BLaER1 (cell line): ENCODE data around the gene FN1.
"Not testable (repeated sequence)": the region's sequence is repeated elsewhere in the genome, so short reads cannot be mapped to it uniquely, and the experiment has no call there.

Experiments used
- H3K27ac ChIP-seq: shearing (Covaris generic); formaldehyde crosslinking; 2 replicates; pipeline ENCODE4 v1.8.1; 2022
- H3K27me3 ChIP-seq: shearing (Covaris generic); formaldehyde crosslinking; 2 replicates; pipeline ENCODE4 v1.8.1; 2022
- H3K36me3 ChIP-seq: shearing (Covaris generic); formaldehyde crosslinking; 2 replicates; pipeline ENCODE4 v1.8.1; 2022
- H3K4me1 ChIP-seq: shearing (Covaris generic); formaldehyde crosslinking; 2 replicates; pipeline ENCODE4 v1.8.1; 2022
- H3K4me2 ChIP-seq: shearing (Covaris generic); formaldehyde crosslinking; 2 replicates; pipeline ENCODE4 v1.8.1; 2022
- H3K4me3 ChIP-seq: shearing (Covaris generic); formaldehyde crosslinking; 2 replicates; pipeline ENCODE4 v1.8.1; 2022
- H3K9ac ChIP-seq: shearing (Covaris generic); formaldehyde crosslinking; 2 replicates; pipeline ENCODE4 v1.8.1; 2022
- H3K9me3 ChIP-seq: shearing (Covaris generic); formaldehyde crosslinking; 2 replicates; pipeline ENCODE4 v1.8.1; 2022
- H4K20me1 ChIP-seq: shearing (Covaris generic); formaldehyde crosslinking; 2 replicates; pipeline ENCODE4 v1.8.1; 2022
- Cebpa-rat ChIP-seq: shearing (Covaris generic); IDR thresholded peaks from 2 replicates; pipeline ENCODE4 v1.8.1; 2022

The FN1 gene

DNA sequence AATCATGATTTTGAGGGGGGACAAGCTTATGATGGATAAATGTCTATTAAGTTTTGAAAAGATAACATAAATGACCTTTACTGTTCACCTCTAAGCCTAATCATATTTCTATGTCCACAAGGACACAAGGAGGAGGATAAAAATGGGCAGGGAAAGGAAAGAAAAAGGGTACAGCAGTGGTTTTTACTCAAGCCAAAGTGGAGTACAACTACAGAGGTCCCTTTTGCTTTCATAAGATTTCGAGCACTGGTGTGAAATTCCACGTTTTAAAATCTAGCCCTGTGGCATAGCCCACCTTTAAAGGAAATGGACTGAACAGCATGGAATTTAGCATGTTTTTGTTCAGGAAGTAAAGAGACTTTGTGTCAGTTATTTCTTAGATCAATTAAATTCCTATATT lies 19.2 kb downstream of the FN1 start:
- Histone ChIP-seq H3K9ac (no peak overlapping the region), H3K36me3 (no peaks in the 10 kb centered on the region), H3K9me3 (no peaks in the 10 kb centered on the region), H3K27ac (no peak overlapping the region), H3K4me3 (no peak overlapping the region), H3K4me1 (no peaks in the 10 kb centered on the region), H3K27me3 (no peaks in the 10 kb centered on the region), H3K4me2 (no peak overlapping the region), H4K20me1 (no peaks in the 10 kb centered on the region)
- TF ChIP-seq Cebpa-rat, result no peak

DNA sequence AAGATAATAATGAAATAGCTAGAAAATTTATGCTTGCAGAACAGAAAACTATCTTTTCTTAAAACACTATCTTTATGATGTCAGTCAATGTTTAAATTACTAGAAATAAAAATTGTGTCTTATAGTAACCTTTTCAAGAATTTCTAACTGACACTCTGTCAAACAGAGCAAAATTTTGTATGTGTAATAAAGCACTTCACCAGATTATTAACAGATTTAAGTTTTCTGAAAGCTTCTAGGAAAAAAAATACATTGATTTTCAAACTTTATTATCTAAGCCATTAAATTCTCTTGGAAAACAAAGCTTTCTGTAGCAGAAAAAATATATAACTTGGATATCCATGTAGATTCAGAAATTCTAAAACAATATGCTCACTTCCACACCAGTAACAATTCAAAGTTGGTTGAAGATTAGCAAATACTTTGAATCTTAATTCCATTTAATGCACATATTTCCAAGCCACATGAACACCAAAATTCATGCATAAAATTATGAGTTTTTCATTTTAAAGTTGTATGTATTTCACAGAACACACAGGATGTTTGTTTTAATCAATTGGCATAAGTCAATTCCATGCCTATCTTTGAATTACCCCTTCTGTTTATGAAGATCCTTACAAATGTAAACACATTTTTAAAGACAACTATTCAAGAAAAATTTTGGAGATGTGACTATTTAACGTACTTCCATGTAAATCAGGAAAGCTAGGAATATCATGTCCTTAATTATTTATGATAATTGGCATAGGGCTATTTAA lies 19.9 kb downstream of the FN1 start:
- H3K27me3 ChIP-seq, result no peaks in the 10 kb centered on the region
- no peak overlapping the region for H3K27ac ChIP-seq
- no peak overlapping the region for H3K9ac ChIP-seq
- H3K4me2 ChIP-seq, result no peak overlapping the region
- no peaks in the 10 kb centered on the region for H3K4me1 ChIP-seq
- H3K36me3 ChIP-seq, result no peaks in the 10 kb centered on the region
- no peaks in the 10 kb centered on the region for H4K20me1 ChIP-seq
- no peak for TF ChIP-seq Cebpa-rat
- H3K9me3 ChIP-seq, result no peaks in the 10 kb centered on the region
- H3K4me3 ChIP-seq, result no peak overlapping the region

DNA sequence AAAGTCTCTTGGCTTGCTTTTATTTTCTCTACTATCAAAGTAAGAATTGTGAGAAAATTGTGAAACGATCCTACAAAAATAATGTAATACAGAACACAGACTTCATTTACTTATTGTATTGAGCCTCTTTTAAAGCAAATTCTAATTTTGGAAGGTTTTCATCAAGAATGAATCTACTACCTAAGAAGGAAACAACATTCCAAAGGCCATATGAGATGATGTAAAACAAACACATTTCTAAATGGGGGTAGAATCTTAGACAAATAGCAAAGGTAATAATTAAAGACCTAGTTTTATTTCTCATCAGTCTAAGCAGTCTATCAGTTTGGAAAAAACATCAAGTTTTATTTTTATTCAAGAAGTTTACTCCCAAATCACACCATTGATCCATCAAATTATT lies 20.6 kb downstream of the FN1 start:
- Histone ChIP-seq H3K4me2 (no peak overlapping the region), H3K4me3 (no peak overlapping the region), H3K9me3 (no peaks in the 10 kb centered on the region), H3K27me3 (no peaks in the 10 kb centered on the region), H3K36me3 (no peaks in the 10 kb centered on the region), H3K4me1 (no peaks in the 10 kb centered on the region), H3K9ac (no peak overlapping the region), H3K27ac (no peak overlapping the region), H4K20me1 (no peaks in the 10 kb centered on the region)
- TF ChIP-seq Cebpa-rat, result no peak

DNA sequence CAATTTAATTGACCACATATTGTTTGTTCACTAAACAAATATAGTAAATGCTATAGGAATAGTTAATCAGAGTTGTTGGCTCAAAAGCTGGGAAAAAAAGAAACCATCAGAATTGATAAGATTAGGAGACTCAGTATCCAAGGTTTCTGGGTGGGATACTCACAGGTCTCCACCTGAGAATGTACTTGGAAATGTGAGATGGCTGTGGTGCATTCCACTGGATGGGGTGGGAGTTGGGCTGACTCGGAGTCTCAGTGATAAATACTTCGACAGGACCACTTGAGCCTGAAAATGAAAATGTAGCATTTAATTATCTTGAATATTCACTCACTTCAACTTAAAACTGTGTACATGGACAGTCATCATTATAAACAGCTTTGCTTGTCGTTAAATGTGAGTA lies 21.2 kb downstream of the FN1 start:
- Histone ChIP-seq H3K4me2 (no peak overlapping the region), H3K27ac (no peak overlapping the region), H4K20me1 (no peaks in the 10 kb centered on the region), H3K4me3 (no peak overlapping the region), H3K9ac (no peak overlapping the region), H3K27me3 (no peaks in the 10 kb centered on the region), H3K9me3 (no peaks in the 10 kb centered on the region), H3K4me1 (no peaks in the 10 kb centered on the region), H3K36me3 (no peaks in the 10 kb centered on the region)
- no peak for TF ChIP-seq Cebpa-rat

DNA sequence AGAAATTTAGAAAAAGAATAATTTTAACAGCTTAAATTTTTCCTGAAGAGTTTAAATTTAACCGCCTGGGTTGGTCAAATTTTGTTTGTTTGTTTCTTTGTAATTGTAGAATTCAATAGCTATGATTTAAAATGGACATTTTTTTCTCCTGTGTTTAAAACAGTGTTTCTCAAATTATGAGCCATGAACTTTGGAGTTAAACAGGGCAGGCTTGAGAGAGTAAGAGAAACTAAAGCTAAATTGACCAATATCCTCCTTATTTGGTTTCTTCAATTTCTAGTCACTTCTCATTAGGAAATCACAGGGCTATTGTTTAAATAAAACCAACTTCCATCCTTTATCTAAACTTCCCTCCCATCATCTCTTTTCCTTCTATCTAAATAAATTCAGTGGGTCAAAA lies 21.9 kb downstream of the FN1 start:
- Histone ChIP-seq H3K36me3 (no peaks in the 10 kb centered on the region), H3K4me2 (no peak overlapping the region), H3K9me3 (no peaks in the 10 kb centered on the region), H3K9ac (no peak overlapping the region), H3K27me3 (no peaks in the 10 kb centered on the region), H3K27ac (no peak overlapping the region), H3K4me3 (no peak overlapping the region), H4K20me1 (no peaks in the 10 kb centered on the region), H3K4me1 (no peaks in the 10 kb centered on the region)
- no peak for TF ChIP-seq Cebpa-rat

DNA sequence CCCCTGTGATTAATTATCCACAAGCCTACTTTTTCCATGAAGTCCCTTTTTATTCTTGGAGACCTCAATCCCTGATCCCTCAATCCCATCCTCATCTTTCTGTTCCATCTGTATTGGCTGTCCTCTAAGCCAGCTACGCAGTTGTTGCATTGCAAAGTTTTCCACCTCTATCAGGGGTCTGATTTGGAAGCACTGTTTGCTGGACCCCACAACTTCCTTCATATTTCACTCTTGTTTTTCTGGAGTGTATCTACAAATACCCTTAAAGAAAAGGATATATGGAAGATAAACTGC lies 22.4 kb downstream of the FN1 start:
- H3K27me3 ChIP-seq, result no peaks in the 10 kb centered on the region
- H3K9ac ChIP-seq, result no peak overlapping the region
- no peak overlapping the region for H3K4me2 ChIP-seq
- no peak for TF ChIP-seq Cebpa-rat
- no peaks in the 10 kb centered on the region for H3K9me3 ChIP-seq
- no peaks in the 10 kb centered on the region for H3K4me1 ChIP-seq
- no peak overlapping the region for H3K4me3 ChIP-seq
- H4K20me1 ChIP-seq, result no peaks in the 10 kb centered on the region
- no peaks in the 10 kb centered on the region for H3K36me3 ChIP-seq
- no peak overlapping the region for H3K27ac ChIP-seq

DNA sequence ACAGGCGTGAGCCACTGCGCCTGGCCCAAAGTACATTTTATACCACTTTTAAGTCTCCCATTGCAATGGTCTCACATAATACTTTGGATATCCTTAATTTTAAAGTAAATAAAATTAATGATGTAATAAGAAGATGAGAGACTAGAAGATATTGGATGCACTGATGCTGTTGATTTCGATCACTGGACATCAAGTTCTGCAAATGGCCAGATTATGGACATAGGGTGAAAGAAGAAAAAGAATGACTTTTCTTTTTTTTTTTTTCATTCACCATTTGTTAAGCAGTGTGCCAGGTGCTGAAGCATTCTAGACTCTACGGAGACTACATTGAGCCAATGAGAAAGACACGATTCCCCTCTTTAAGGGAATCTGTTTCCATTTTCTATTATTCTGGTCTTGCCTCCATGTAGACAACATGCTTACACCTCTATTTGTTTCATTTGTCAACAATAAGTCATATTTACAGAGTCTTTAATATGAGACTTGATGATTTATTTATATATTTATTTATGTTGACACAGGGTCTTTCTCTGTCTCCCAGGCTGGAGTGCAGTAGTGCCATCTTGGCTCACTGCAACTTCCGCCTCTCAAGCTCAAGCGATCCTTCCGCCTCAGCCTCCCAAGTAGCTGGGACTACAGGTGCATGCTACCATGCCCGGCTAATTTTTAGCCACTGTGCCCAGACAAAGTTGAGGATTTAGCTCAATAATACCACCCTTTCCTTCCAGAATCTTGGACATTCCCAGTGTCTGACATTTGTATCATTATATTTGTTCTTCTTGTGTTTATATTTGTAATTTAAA lies 23.7 kb downstream of the FN1 start:
- H3K4me2 ChIP-seq, result no peak overlapping the region
- no peaks in the 10 kb centered on the region for H3K27me3 ChIP-seq
- H3K4me1 ChIP-seq, result no peaks in the 10 kb centered on the region
- no peaks in the 10 kb centered on the region for H3K9me3 ChIP-seq
- H3K36me3 ChIP-seq, result no peaks in the 10 kb centered on the region
- no peak for TF ChIP-seq Cebpa-rat
- H4K20me1 ChIP-seq, result no peaks in the 10 kb centered on the region
- no peak overlapping the region for H3K4me3 ChIP-seq
- no peak overlapping the region for H3K9ac ChIP-seq
- H3K27ac ChIP-seq, result no peak overlapping the region

DNA sequence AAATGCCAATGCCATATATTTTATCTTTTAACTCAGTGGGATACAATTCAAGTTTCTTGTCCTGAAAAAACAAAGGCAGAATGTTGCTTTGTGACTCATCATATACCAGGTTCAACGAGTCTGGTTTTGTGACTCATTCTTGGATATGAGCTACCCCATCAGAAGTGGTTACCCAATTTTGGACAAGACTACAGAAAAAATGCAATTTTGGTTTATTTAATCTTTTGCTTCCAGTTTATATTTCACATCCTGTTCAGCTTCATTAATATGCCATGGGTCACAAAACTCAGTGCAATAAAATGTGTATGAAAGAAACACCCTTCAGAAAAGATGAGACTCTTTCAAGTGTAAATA lies 25.0 kb downstream of the FN1 start:
- no peak overlapping the region for H3K27ac ChIP-seq
- no peaks in the 10 kb centered on the region for H3K9me3 ChIP-seq
- no peaks in the 10 kb centered on the region for H3K36me3 ChIP-seq
- no peak for TF ChIP-seq Cebpa-rat
- H3K4me3 ChIP-seq, result no peak overlapping the region
- H3K27me3 ChIP-seq, result no peaks in the 10 kb centered on the region
- H4K20me1 ChIP-seq, result no peaks in the 10 kb centered on the region
- no peaks in the 10 kb centered on the region for H3K4me1 ChIP-seq
- H3K4me2 ChIP-seq, result no peak overlapping the region
- H3K9ac ChIP-seq, result no peak overlapping the region

DNA sequence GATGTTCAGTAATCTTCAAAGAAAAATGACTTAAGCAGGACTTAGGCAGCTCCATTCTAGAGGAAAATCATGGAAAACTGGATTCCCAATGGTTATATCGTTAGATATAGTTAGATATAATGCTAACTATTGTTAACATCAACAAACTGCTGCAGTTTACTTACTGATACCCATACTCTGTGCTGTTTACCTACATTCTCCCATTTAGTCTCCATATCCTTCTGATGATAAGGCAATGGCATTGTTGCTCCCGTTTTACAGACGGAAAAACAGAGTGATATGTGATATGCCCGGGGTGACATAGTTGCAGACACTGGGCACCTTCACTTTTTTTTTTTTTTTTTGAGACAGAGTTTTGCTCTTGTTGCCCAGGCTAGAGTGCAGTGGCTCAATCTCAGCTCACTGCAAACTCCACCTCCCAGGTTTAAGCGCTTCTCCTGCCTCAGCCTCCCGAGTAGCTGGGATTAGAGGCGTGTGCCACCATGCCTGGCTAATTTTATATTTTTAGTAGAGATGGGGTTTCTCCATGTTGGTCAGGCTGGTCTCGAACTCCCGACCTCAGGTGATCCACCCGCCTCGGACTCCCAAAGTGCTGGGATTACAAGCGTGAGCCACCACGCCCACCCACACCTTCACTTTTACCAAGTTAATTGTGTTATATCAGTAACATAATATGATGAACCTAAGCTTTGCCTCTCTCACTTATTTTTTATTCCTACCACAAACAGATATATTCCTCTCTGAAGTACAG lies 25.5 kb downstream of the FN1 start:
- H3K27ac ChIP-seq, H3K4me3 ChIP-seq, H3K4me1 ChIP-seq, H3K4me2 ChIP-seq, H4K20me1 ChIP-seq, H3K27me3 ChIP-seq, H3K9me3 ChIP-seq, H3K9ac ChIP-seq, H3K36me3 ChIP-seq: not testable (repeated sequence)
